GM12872 (cell line): ENCODE measurements around the gene UFSP1.

Experiments
- CTCF ChIP-seq: IDR thresholded peaks from 3 replicates; pipeline ENCODE4 v1.5.1; 2011; ENCODE audit warnings: low read depth, mild to moderate bottlenecking, low read length, moderate library complexity; ENCODE audit not compliant: insufficient read depth

The UFSP1 gene

DNA sequence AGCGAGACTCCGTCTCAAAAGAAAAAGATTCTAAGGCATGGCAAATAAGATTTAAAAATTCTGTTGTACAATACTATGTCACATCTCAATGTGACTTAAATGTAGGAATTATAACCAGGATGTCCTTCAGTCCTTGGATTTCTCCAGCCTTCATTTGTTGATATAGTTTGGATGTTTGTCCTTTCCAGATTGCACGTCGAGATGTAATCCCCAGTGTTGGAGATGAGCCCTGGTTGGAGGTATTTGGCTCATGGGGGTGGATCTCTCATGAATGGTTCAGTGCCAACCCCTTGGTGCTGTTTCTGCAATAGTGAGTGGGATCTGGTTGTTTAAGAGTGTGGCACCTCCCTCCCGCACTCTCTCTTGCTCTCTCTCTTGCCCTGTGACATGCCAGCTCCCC, 19.0 kb upstream of the UFSP1 start:
- TF ChIP-seq CTCF, result no peak

GRCh38 chr7:100902638-100903037, 13.1 kb upstream of the UFSP1 start:
- TF ChIP-seq CTCF, result no peak

DNA sequence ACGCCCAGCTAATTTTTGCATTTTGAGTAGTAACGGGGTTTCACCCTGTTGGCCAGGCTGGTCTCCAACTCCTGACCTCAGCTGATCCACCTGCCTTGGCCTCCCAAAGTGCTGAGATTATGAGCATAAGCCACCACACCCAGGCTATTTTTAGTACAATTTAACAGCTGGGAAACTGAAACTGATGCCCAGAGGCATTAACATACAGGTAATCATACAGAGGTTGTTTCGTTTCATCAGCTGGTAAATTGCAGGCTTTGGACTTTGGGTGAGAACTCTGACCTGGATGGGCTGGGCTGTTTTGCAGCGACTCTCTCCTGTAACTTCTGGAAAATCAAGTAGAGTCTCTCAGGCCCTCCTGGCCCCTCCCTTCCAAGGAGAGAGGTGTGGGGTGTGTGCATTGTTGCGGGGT, 12.4 kb upstream of the UFSP1 start:
- TF ChIP-seq CTCF, result no peak

DNA sequence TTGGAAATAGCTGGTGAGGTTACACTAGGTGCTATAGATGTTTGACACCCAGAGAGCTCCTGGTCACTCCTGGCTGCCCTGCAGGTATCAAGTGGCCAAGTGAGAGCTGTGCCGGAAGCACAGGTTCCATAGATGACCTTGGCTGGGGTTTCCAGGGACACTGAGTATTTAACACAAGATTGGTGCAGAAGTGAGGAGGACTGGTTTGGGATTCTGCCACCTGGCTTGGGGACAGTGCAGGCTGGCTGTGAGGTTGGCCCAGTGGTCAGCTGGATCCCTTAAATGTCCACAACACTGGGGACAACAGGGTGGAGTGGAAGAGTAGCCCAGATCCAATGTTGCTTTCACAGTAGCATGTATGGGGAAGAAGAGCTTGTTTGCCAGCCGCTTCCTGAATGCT, 11.5 kb upstream of the UFSP1 start:
- no peak for TF ChIP-seq CTCF

- no peak for TF ChIP-seq CTCF
Measured at GRCh38 chr7:100899432-100899831, 9.9 kb upstream of the UFSP1 start.

GRCh38 chr7:100897772-100898454, 8.4 kb upstream of the UFSP1 start:
- TF ChIP-seq CTCF, result no peak

DNA sequence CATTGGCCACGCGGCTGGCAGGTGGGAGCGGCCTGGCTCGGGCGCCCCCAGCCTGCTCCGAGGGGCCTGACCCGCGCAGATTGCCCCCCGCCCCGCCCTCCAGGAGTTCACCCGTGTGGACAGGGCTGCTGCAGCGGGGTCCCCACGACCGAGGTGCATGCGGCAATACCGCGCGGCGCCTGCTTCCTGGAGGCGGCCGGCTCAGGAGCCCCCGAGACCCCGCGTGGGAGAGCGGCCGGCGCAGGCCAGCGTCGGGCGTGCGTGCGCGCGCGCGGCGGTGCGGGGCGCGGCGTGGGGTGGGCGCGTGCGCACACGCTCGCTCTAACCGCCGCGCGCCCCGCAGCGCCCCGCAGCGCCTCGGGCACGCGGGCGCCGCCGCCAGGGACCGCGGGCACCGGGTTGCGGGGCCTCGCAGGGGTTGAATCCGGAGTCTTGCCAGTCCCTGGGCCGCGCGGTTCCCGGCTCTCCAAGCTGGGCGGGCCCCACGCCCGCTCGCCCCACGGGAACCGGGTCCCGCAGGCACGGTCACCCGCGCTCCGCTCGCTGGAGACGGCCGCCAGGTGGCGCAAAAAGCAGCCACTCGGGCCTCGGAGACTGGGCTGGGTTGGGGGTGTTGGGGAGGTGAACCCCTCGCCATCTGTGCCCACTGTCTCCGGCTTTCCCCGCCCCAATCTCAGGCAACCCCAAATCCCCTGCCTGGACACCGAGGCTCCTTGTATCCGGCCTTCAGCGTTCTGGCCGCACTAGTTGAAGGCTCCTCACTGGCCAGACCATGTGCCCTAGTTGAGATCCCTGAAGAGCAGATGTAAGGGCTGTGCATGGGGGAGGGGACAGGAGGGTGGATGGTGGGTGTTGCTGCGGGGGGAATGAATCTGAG, 7.5 kb upstream of the UFSP1 start:
- peak; percentile 78 for TF ChIP-seq CTCF
